Loucy (cell line): ENCODE measurements around the gene MZF1.
A peak's percentile ranks its signal among the peaks of the same experiment; 100 is the strongest.

ENCODE experiments used
- H2AFZ ChIP-seq: fragments of 200-600 bp; sonication (generic); 2 replicates; pipeline ENCODE4 v1.6.0; 2016; ENCODE audit warnings: antibody characterized with exemption, mild to moderate bottlenecking, low read length, moderate library complexity
- H3F3A ChIP-seq: fragments of 200-600 bp; 2 replicates; pipeline ENCODE4 v1.6.0; 2016; ENCODE audit warnings: antibody characterized with exemption, low read depth, mild to moderate bottlenecking
- H3K27me3 ChIP-seq: fragments of 200-600 bp; sonication (generic); 2 replicates; pipeline ENCODE4 v1.6.1; 2014; ENCODE audit warnings: low read length, mild to moderate bottlenecking; ENCODE audit not compliant: insufficient read depth, poor library complexity, severe bottlenecking
- H3K36me3 ChIP-seq: fragments of 200-600 bp; sonication (generic); 2 replicates; pipeline ENCODE4 v1.6.1; 2016; ENCODE audit warnings: low read length; ENCODE audit not compliant: insufficient read depth
- H3K4me1 ChIP-seq: fragments of 200-600 bp; sonication (generic); 2 replicates; pipeline ENCODE4 v1.5.1; 2014; ENCODE audit warnings: low read length, mild to moderate bottlenecking; ENCODE audit not compliant: insufficient read depth, poor library complexity, severe bottlenecking
- H3K4me2 ChIP-seq: fragments of 200-600 bp; sonication (generic); 2 replicates; pipeline ENCODE4 v1.6.0; 2014; ENCODE audit warnings: antibody characterized with exemption, low read length, low read depth, mild to moderate bottlenecking; ENCODE audit not compliant: poor library complexity, severe bottlenecking
- H3K4me3 ChIP-seq: fragments of 200-600 bp; sonication (generic); 2 replicates; pipeline ENCODE4 v1.5.1; 2014; ENCODE audit warnings: low read length, mild to moderate bottlenecking, mixed read lengths; ENCODE audit not compliant: poor library complexity, severe bottlenecking
- H3K79me2 ChIP-seq: fragments of 200-600 bp; sonication (generic); 2 replicates; pipeline ENCODE4 v1.6.1; 2014; ENCODE audit warnings: low read length; ENCODE audit not compliant: insufficient read depth
- H3K9ac ChIP-seq: fragments of 200-600 bp; sonication (generic); 2 replicates; pipeline ENCODE4 v1.6.0; 2014; ENCODE audit warnings: mild to moderate bottlenecking, low read depth, low read length, moderate library complexity; ENCODE audit not compliant: poor library complexity, severe bottlenecking
- H3K9me2 ChIP-seq: fragments of 200-600 bp; sonication (generic); replicated peaks from 2 replicates; pipeline ENCODE4 v1.6.1; 2016; ENCODE audit warnings: low read depth, low read length, mixed read lengths
- H3K9me3 ChIP-seq: fragments of 200-600 bp; sonication (generic); 2 replicates; pipeline ENCODE4 v1.6.1; 2014; ENCODE audit warnings: mild to moderate bottlenecking, antibody characterized with exemption, low read length, low read depth; ENCODE audit not compliant: insufficient read depth
- H4K20me1 ChIP-seq: fragments of 200-600 bp; sonication (generic); 2 replicates; pipeline ENCODE4 v1.6.0; 2014; ENCODE audit warnings: antibody characterized with exemption, low read length, mild to moderate bottlenecking; ENCODE audit not compliant: insufficient read depth, poor library complexity, severe bottlenecking
- CTCF ChIP-seq: fragments of 200-600 bp; sonication (generic); conservative IDR thresholded peaks from 2 replicates; pipeline ENCODE4 v1.5.1; 2014; ENCODE audit warnings: mild to moderate bottlenecking, antibody characterized with exemption, low read length
- EZH2phosphoT487 ChIP-seq: fragments of 200-600 bp; IDR thresholded peaks from 2 replicates; pipeline ENCODE4 v1.6.1; 2018; ENCODE audit warnings: antibody characterized with exemption, mild to moderate bottlenecking, moderate library complexity, borderline replicate concordance

MZF1 gene

GRCh38 chr19:58513213-58513693 is 59.9 kb downstream of the MZF1 start:
- H3K9ac ChIP-seq = peak overlapping the region; percentile 94
- peaks cover 27% of the 10 kb centered on the region for H3K4me1 ChIP-seq
- H3K36me3 ChIP-seq = no peaks in the 10 kb centered on the region
- no peaks in the 10 kb centered on the region for H3F3A ChIP-seq
- peak overlapping the region; percentile 94 for H3K4me3 ChIP-seq
- peaks cover 39% of the 10 kb centered on the region for H3K79me2 ChIP-seq
- H3K4me2 ChIP-seq = peak overlapping the region; percentile 100
- peak overlapping the region; percentile 55; the same call in 1 of the 2 replicates for H2AFZ ChIP-seq
- H3K27me3 ChIP-seq = no peaks in the 10 kb centered on the region
- TF ChIP-seq CTCF (no peak), EZH2phosphoT487 (no peak)
- no peaks in the 10 kb centered on the region for H4K20me1 ChIP-seq
- H3K9me3 ChIP-seq = no peaks in the 10 kb centered on the region
- H3K9me2 ChIP-seq = no peaks in the 10 kb centered on the region
